ENCODE results near the gene COL4A2. TPM values are rescaled to one million over a fixed set of nuclear protein-coding genes. Genes with fewer than 3 reads are reported as not detected.

The COL4A2 gene
- total RNA-seq, 1 experiment from 2014 or later: 66.0 TPM

GRCh38 chr13:110324026-110324749 is 17.1 kb downstream of the COL4A2 start:
- POLR2A ChIA-PET: interaction anchor here (0.7 kb wide), 1 partner anchor 87 kb away, joined by 4 read pairs; no protein-coding TSS in a partner anchor
- Mint-ChIP-seq H3K4me3 (ENCODE audit: unreplicated experiment) (no peak overlapping the region), H3K9me3 (ENCODE audit: unreplicated experiment) (no peaks in the 10 kb centered on the region), H3K4me1 (ENCODE audit: insufficient read depth, unreplicated experiment) (peaks cover 25% of the 10 kb centered on the region), H3K27ac (ENCODE audit: low read depth, unreplicated experiment) (no peak overlapping the region), H3K36me3 (ENCODE audit: insufficient read depth, unreplicated experiment) (peaks cover 6% of the 10 kb centered on the region), H3K27me3 (ENCODE audit: insufficient read depth, unreplicated experiment) (no peaks in the 10 kb centered on the region)
- no TSS peak for BruUV-seq (replicated peaks)
- no peak for DNase-seq (ENCODE audit: unreplicated experiment)
- intact Hi-C loops (cut with micrococcal nuclease): no loop called here
- CTCF ChIA-PET: interaction anchor here (0.7 kb wide), 2 partner anchors 9 to 51 kb away, joined by 3 read pairs; no protein-coding TSS in a partner anchor
- no peak for TF ChIP-seq CTCF (IDR thresholded peaks at IDR 0.05; ENCODE audit: unreplicated experiment)

- no peak overlapping the region for H3K4me3 Mint-ChIP-seq (ENCODE audit: unreplicated experiment)
- peaks cover 10% of the 10 kb centered on the region for H3K4me1 Mint-ChIP-seq (ENCODE audit: insufficient read depth, unreplicated experiment)
- intact Hi-C loops (cut with micrococcal nuclease): no loop called here
- BruUV-seq (replicated peaks): no TSS peak
- ChIA-PET CTCF (no interaction called here), POLR2A (no interaction called here)
- no peaks in the 10 kb centered on the region for H3K9me3 Mint-ChIP-seq (ENCODE audit: unreplicated experiment)
- peak; percentile 32 for DNase-seq (ENCODE audit: unreplicated experiment)
- no peak for TF ChIP-seq CTCF (IDR thresholded peaks at IDR 0.05; ENCODE audit: unreplicated experiment)
- no peaks in the 10 kb centered on the region for H3K27me3 Mint-ChIP-seq (ENCODE audit: insufficient read depth, unreplicated experiment)
- peak overlapping the region; percentile 47 for H3K27ac Mint-ChIP-seq (ENCODE audit: low read depth, unreplicated experiment)
- peaks cover 6% of the 10 kb centered on the region for H3K36me3 Mint-ChIP-seq (ENCODE audit: insufficient read depth, unreplicated experiment)
These were observed 19.3 kb downstream of the COL4A2 start for GRCh38 chr13:110326263-110326904.

GRCh38 chr13:110327051-110327721 is 20.1 kb downstream of the COL4A2 start:
- no TSS peak for BruUV-seq (replicated peaks)
- Mint-ChIP-seq H3K9me3 (ENCODE audit: unreplicated experiment) (no peaks in the 10 kb centered on the region), H3K27me3 (ENCODE audit: insufficient read depth, unreplicated experiment) (no peaks in the 10 kb centered on the region), H3K36me3 (ENCODE audit: insufficient read depth, unreplicated experiment) (peaks cover 6% of the 10 kb centered on the region), H3K4me3 (ENCODE audit: unreplicated experiment) (no peak overlapping the region), H3K4me1 (ENCODE audit: insufficient read depth, unreplicated experiment) (peaks cover 10% of the 10 kb centered on the region), H3K27ac (ENCODE audit: low read depth, unreplicated experiment) (peak overlapping the region; percentile 47)
- ChIA-PET CTCF (no interaction called here), POLR2A (no interaction called here)
- no peak for DNase-seq (ENCODE audit: unreplicated experiment)
- intact Hi-C loops (cut with micrococcal nuclease): no loop called here
- no peak for TF ChIP-seq CTCF (IDR thresholded peaks at IDR 0.05; ENCODE audit: unreplicated experiment)

GRCh38 chr13:110328573-110328972 is 21.5 kb downstream of the COL4A2 start:
- no peaks in the 10 kb centered on the region for H3K27me3 Mint-ChIP-seq (ENCODE audit: insufficient read depth, unreplicated experiment)
- H3K27ac Mint-ChIP-seq (ENCODE audit: low read depth, unreplicated experiment): no peak overlapping the region
- intact Hi-C loops (cut with micrococcal nuclease): no loop called here
- no peaks in the 10 kb centered on the region for H3K9me3 Mint-ChIP-seq (ENCODE audit: unreplicated experiment)
- no TSS peak for BruUV-seq (replicated peaks)
- POLR2A ChIA-PET: interaction anchor here (0.6 kb wide), 1 partner anchor 9 kb away, joined by 4 read pairs; no protein-coding TSS in a partner anchor
- H3K4me1 Mint-ChIP-seq (ENCODE audit: insufficient read depth, unreplicated experiment): peaks cover 10% of the 10 kb centered on the region
- CTCF ChIA-PET: interaction anchor here (0.6 to 0.7 kb wide), 2 partner anchors 83 to 97 kb away, joined by 3 to 5 read pairs; no protein-coding TSS in a partner anchor
- H3K4me3 Mint-ChIP-seq (ENCODE audit: unreplicated experiment): no peak overlapping the region
- TF ChIP-seq CTCF (IDR thresholded peaks at IDR 0.05; ENCODE audit: unreplicated experiment): no peak
- H3K36me3 Mint-ChIP-seq (ENCODE audit: insufficient read depth, unreplicated experiment): peaks cover 6% of the 10 kb centered on the region
- DNase-seq (ENCODE audit: unreplicated experiment): no peak
